Esophagus squamous epithelium (tissue), 4 donors: ENCODE measurements around the gene DNM3.

Experiments used
- POLR2A ChIP-seq, 4 donors: fragments of 450-650 bp; IDR thresholded peaks; one replicate each; pipeline ENCODE4 v1.6.1; 2017; ENCODE audit warnings: antibody characterized with exemption in 4 of 4, mild to moderate bottlenecking in 4 of 4, moderate library complexity in 3 of 4
- TF ChIP-seq, protein P1 (sequence below), 6 experiments: fragments of 450-650 bp in 4 of 6; fragments of 200-600 bp in 2 of 6; sonication (generic) in 2 of 6; IDR thresholded peaks; one replicate each; pipeline ENCODE4 v1.5.1; 2016 to 2019; ENCODE audit warnings: antibody characterized with exemption in 6 of 6, mild to moderate bottlenecking in 4 of 6, moderate library complexity in 4 of 6

DNA sequence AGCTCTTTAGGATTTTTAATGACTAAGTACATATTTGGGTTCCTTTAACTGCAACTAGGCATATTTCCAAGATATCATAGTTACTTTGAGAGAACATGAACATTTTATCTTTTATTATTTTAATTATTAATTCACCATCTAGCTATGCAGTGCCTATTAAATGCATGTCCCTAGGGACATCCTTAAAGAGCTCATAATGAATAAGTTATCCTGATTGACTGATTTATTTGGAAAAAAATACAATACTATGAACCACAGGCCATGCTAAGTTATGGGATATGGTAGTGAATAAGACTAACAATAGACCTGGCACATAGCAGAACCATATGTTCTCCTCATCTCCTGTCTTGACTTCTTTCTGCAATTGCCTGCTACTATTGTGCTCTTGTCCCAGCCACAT is 562.8 kb downstream of the DNM3 start:
- TF ChIP-seq, protein P1, sequence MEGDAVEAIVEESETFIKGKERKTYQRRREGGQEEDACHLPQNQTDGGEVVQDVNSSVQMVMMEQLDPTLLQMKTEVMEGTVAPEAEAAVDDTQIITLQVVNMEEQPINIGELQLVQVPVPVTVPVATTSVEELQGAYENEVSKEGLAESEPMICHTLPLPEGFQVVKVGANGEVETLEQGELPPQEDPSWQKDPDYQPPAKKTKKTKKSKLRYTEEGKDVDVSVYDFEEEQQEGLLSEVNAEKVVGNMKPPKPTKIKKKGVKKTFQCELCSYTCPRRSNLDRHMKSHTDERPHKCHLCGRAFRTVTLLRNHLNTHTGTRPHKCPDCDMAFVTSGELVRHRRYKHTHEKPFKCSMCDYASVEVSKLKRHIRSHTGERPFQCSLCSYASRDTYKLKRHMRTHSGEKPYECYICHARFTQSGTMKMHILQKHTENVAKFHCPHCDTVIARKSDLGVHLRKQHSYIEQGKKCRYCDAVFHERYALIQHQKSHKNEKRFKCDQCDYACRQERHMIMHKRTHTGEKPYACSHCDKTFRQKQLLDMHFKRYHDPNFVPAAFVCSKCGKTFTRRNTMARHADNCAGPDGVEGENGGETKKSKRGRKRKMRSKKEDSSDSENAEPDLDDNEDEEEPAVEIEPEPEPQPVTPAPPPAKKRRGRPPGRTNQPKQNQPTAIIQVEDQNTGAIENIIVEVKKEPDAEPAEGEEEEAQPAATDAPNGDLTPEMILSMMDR (IDR thresholded peaks at IDR 0.05): no peak
- no peak for TF ChIP-seq POLR2A (IDR thresholded peaks at IDR 0.05)
